ENCODE data around the gene GNG7. TPM values are rescaled to one million over a fixed set of nuclear protein-coding genes. Genes with fewer than 3 reads are reported as not detected.

Gene GNG7
- total and polyA plus RNA-seq, 10 of the 15 experiments (the other 5 are each of a cell fraction or from before 2014, with no cell fraction given) = 1.9 to 13.6 (median 6.5) TPM

GRCh38 chr19:2740314-2740656, 37.8 kb upstream of the GNG7 start (continued):
- TF ChIP-seq BCL11A (IDR thresholded peaks at IDR 0.05; ENCODE audit: low read depth, low read length) = no peak
- TF ChIP-seq, protein P1, sequence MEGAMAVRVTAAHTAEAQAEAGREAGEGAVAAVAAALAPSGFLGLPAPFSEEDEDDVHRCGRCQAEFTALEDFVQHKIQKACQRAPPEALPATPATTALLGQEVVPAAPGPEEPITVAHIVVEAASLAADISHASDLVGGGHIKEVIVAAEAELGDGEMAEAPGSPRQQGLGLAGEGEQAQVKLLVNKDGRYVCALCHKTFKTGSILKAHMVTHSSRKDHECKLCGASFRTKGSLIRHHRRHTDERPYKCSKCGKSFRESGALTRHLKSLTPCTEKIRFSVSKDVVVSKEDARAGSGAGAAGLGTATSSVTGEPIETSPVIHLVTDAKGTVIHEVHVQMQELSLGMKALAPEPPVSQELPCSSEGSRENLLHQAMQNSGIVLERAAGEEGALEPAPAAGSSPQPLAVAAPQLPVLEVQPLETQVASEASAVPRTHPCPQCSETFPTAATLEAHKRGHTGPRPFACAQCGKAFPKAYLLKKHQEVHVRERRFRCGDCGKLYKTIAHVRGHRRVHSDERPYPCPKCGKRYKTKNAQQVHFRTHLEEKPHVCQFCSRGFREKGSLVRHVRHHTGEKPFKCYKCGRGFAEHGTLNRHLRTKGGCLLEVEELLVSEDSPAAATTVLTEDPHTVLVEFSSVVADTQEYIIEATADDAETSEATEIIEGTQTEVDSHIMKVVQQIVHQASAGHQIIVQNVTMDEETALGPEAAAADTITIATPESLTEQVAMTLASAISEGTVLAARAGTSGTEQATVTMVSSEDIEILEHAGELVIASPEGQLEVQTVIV (IDR thresholded peaks at IDR 0.05; ENCODE audit: borderline replicate concordance, partially characterized antibody) = no peak
- 0 out of 2 replicates have a peak, but pooled peaks have one; percentile 4 for TF ChIP-seq IKZF1 (conservative IDR thresholded peaks at IDR 0.05)
- TF ChIP-seq CUX1 (IDR thresholded peaks at IDR 0.05; ENCODE audit: insufficient replicate concordance, low read depth, low read length) = no peak
- TF ChIP-seq ZBTB11 (CRISPR knock-in tag; IDR thresholded peaks at IDR 0.05) = no peak
- TF ChIP-seq, protein P2, sequence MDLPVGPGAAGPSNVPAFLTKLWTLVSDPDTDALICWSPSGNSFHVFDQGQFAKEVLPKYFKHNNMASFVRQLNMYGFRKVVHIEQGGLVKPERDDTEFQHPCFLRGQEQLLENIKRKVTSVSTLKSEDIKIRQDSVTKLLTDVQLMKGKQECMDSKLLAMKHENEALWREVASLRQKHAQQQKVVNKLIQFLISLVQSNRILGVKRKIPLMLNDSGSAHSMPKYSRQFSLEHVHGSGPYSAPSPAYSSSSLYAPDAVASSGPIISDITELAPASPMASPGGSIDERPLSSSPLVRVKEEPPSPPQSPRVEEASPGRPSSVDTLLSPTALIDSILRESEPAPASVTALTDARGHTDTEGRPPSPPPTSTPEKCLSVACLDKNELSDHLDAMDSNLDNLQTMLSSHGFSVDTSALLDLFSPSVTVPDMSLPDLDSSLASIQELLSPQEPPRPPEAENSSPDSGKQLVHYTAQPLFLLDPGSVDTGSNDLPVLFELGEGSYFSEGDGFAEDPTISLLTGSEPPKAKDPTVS (IDR thresholded peaks at IDR 0.05; ENCODE audit: low read depth, low read length) = no peak
- TF ChIP-seq SRF (IDR thresholded peaks at IDR 0.05; ENCODE audit: low read depth in 2 of 2, low read length in 2 of 2) = no peak
- TF ChIP-seq SIN3A (IDR thresholded peaks at IDR 0.05; ENCODE audit: low read depth, low read length) = no peak
- no peak for TF ChIP-seq HDAC2 (IDR thresholded peaks at IDR 0.05)
- 0 out of 2 replicates have a peak, but pooled peaks have one; percentile 12 for TF ChIP-seq ZNF207 (IDR thresholded peaks at IDR 0.05; ENCODE audit: borderline replicate concordance)
- no peak for TF ChIP-seq MTA3 (IDR thresholded peaks at IDR 0.05; ENCODE audit: borderline replicate concordance, low read length)
- no peak for TF ChIP-seq TCF12 (IDR thresholded peaks at IDR 0.05; ENCODE audit: low read depth, low read length)
- TF ChIP-seq ZNF24 (IDR thresholded peaks at IDR 0.05) = no peak
- no peak for TF ChIP-seq EGR1 (IDR thresholded peaks at IDR 0.05; ENCODE audit: borderline replicate concordance in 1 of 2, low read depth in 2 of 2, low read length in 2 of 2)
- no peak for TF ChIP-seq PAX5 (IDR thresholded peaks at IDR 0.05; ENCODE audit: borderline replicate concordance, low read depth, low read length)
- no peak for TF ChIP-seq ZSCAN29 (IDR thresholded peaks at IDR 0.05)
- no peak for TF ChIP-seq NRF1 (conservative IDR thresholded peaks at IDR 0.05; ENCODE audit: low read depth, low read length)
- no peak for TF ChIP-seq POLR2AphosphoS2 (IDR thresholded peaks at IDR 0.05; ENCODE audit: low read depth, low read length)

All from GM12878 (cell line).